Measurements from ENCODE around the gene JMJD1C.

JMJD1C gene

DNA sequence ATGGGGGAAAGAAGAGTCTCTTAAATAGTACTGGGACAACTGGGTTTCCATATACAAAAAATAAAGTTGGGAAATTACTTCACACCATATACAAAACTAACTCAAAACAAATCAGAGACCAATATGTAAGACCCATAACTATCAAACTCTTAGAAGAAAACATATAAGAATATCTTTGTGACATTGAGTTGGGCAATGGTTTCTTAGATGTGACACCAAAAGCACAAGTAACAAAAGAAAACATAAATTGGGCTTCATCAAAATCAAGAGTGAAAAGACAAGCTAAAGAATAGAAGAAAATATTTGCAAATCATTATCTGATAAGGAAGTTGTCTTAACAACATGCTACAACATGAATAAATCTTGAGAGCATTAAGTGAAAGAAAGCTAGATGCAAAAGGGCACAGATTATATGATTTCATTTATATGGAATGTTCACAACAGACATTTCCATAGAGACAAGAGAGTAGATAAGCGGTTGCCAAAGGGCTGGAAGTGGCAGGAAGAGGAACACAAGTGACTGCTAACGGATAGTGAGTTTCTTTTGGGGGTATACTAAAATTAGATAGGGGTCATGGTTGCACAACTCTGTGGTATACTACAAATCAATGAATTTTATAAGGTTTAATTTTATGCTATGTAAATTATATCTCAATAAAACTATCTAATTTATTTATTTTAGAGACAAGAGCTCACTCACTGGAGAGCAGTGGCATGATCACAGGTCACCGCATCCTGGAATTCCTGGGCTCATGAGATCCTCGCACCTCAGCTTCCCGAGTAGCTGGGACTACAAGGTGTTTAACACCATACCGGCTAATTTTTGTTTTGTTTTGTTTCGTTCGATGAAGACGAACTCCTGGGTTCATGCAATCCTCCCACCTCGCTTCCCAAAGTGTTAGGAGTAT is 35.4 kb downstream of the JMJD1C start:
- Histone ChIP-seq H3F3A (ENCODE audit: insufficient read depth) (no peaks in the 10 kb centered on the region), H3K4me3 (ENCODE audit: insufficient read depth, low read length, poor library complexity, severe bottlenecking) (no peak overlapping the region), H3K79me2 (ENCODE audit: insufficient read depth, low read length) (peaks cover 39% of the 10 kb centered on the region), H3K9ac (ENCODE audit: low read length) (no peak overlapping the region), H3K27me3 (ENCODE audit: low read length) (no peaks in the 10 kb centered on the region), H3K9me3 (ENCODE audit: insufficient read depth, low read length) (no peaks in the 10 kb centered on the region), H4K20me1 (ENCODE audit: low read depth, low read length) (no peaks in the 10 kb centered on the region), H3K9me2 (replicated peaks; ENCODE audit: insufficient read depth, low read length) (no peaks in the 10 kb centered on the region), H2AFZ (ENCODE audit: low read depth, low read length, severe bottlenecking) (no peak overlapping the region), H3K36me3 (ENCODE audit: low read length) (no peaks in the 10 kb centered on the region), H3K27ac (ENCODE audit: low read depth, low read length) (no peak overlapping the region), H3K4me2 (ENCODE audit: low read depth, low read length, poor library complexity, severe bottlenecking) (no peak overlapping the region)
- TF ChIP-seq, protein P1, sequence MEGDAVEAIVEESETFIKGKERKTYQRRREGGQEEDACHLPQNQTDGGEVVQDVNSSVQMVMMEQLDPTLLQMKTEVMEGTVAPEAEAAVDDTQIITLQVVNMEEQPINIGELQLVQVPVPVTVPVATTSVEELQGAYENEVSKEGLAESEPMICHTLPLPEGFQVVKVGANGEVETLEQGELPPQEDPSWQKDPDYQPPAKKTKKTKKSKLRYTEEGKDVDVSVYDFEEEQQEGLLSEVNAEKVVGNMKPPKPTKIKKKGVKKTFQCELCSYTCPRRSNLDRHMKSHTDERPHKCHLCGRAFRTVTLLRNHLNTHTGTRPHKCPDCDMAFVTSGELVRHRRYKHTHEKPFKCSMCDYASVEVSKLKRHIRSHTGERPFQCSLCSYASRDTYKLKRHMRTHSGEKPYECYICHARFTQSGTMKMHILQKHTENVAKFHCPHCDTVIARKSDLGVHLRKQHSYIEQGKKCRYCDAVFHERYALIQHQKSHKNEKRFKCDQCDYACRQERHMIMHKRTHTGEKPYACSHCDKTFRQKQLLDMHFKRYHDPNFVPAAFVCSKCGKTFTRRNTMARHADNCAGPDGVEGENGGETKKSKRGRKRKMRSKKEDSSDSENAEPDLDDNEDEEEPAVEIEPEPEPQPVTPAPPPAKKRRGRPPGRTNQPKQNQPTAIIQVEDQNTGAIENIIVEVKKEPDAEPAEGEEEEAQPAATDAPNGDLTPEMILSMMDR (IDR thresholded peaks at IDR 0.05; ENCODE audit: insufficient read depth, low read length, poor library complexity, severe bottlenecking), result no peak
- no peak for TF ChIP-seq EZH2phosphoT487 (conservative IDR thresholded peaks at IDR 0.05; ENCODE audit: low read length)

DNA sequence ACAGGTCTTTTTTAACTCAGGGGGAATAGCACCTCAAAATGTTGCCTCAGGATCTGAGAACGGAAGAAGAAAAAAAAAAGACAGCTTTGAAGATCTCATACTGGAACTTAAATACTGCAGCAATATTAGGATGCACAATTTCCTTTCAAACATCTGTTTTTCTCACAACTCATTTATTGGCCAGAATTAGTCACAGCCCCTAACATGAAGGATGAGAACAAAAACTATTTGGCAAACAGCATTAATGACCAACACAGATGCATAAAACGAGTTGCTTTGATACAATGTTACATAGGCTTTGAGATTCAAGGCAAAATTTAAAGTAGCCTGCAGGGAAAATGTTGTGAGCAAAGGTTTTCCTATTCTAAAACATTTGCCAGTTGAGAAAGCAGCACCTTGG is 36.5 kb downstream of the JMJD1C start:
- no peak for TF ChIP-seq EZH2phosphoT487 (conservative IDR thresholded peaks at IDR 0.05; ENCODE audit: low read length)
- TF ChIP-seq, protein P1 (IDR thresholded peaks at IDR 0.05; ENCODE audit: insufficient read depth, low read length, poor library complexity, severe bottlenecking), result no peak
- no peaks in the 10 kb centered on the region for H4K20me1 ChIP-seq (ENCODE audit: low read depth, low read length)
- no peaks in the 10 kb centered on the region for H3K9me2 ChIP-seq (replicated peaks; ENCODE audit: insufficient read depth, low read length)
- no peaks in the 10 kb centered on the region for H3K27me3 ChIP-seq (ENCODE audit: low read length)
- H3K4me3 ChIP-seq (ENCODE audit: insufficient read depth, low read length, poor library complexity, severe bottlenecking), result no peak overlapping the region
- no peak overlapping the region for H3K9ac ChIP-seq (ENCODE audit: low read length)
- no peaks in the 10 kb centered on the region for H3F3A ChIP-seq (ENCODE audit: insufficient read depth)
- H2AFZ ChIP-seq (ENCODE audit: low read depth, low read length, severe bottlenecking), result no peak overlapping the region
- no peak overlapping the region for H3K4me2 ChIP-seq (ENCODE audit: low read depth, low read length, poor library complexity, severe bottlenecking)
- H3K79me2 ChIP-seq (ENCODE audit: insufficient read depth, low read length), result peaks cover 45% of the 10 kb centered on the region
- no peaks in the 10 kb centered on the region for H3K9me3 ChIP-seq (ENCODE audit: insufficient read depth, low read length)
- no peak overlapping the region for H3K27ac ChIP-seq (ENCODE audit: low read depth, low read length)
- H3K36me3 ChIP-seq (ENCODE audit: low read length), result no peaks in the 10 kb centered on the region

DNA sequence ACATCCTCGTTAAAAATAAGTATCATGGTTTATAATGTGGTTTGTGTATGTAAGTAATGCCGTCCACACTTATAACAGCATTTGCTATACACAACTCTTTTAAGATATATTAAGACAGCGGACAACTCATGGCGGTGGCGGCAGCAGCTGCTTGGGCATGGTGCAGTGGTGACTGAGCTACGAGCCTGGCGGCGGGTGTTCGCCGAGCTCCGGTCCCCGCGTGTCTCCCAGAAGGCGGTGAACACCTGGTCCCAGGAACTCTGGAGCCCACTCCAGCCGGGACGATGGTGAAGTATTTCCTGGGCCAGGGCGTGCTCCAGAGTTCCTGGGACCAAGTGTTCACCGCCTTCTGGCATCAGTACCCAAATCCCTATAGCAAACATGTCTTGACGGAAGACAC is 38.8 kb downstream of the JMJD1C start:
- Histone ChIP-seq H3K36me3 (ENCODE audit: low read length) (no peaks in the 10 kb centered on the region), H3K4me3 (ENCODE audit: insufficient read depth, low read length, poor library complexity, severe bottlenecking) (no peak overlapping the region), H3K9me3 (ENCODE audit: insufficient read depth, low read length) (no peaks in the 10 kb centered on the region), H3K79me2 (ENCODE audit: insufficient read depth, low read length) (peaks cover 47% of the 10 kb centered on the region), H3K27ac (ENCODE audit: low read depth, low read length) (no peak overlapping the region), H3F3A (ENCODE audit: insufficient read depth) (peaks cover 6% of the 10 kb centered on the region), H3K4me2 (ENCODE audit: low read depth, low read length, poor library complexity, severe bottlenecking) (no peak overlapping the region), H3K27me3 (ENCODE audit: low read length) (no peaks in the 10 kb centered on the region), H3K9me2 (replicated peaks; ENCODE audit: insufficient read depth, low read length) (no peaks in the 10 kb centered on the region), H4K20me1 (ENCODE audit: low read depth, low read length) (no peaks in the 10 kb centered on the region), H2AFZ (ENCODE audit: low read depth, low read length, severe bottlenecking) (no peak overlapping the region), H3K9ac (ENCODE audit: low read length) (no peak overlapping the region)
- TF ChIP-seq, protein P1 (IDR thresholded peaks at IDR 0.05; ENCODE audit: insufficient read depth, low read length, poor library complexity, severe bottlenecking), result no peak
- no peak for TF ChIP-seq EZH2phosphoT487 (conservative IDR thresholded peaks at IDR 0.05; ENCODE audit: low read length)

Measured in SU-DHL-6 (cell line).